Neuronal stem cell (in vitro differentiated cells): Measurements from ENCODE around the gene TXNDC11.

ENCODE experiments used
- DNase-seq: peaks from one replicate; pipeline ENCODE4 v3.0.0-alpha.2; 2013; ENCODE audit warnings: low spot score
- H2AFZ ChIP-seq: one replicate; pipeline ENCODE4 v1.6.1; 2013; ENCODE audit warnings: mild to moderate bottlenecking, low read length, inconsistent platforms
- H2AK5ac ChIP-seq: 2 replicates; pipeline ENCODE4 v1.6.1; 2013; ENCODE audit warnings: low read depth, mild to moderate bottlenecking, inconsistent platforms, low read length, moderate library complexity, mixed read lengths
- H2BK120ac ChIP-seq: 2 replicates; pipeline ENCODE4 v1.6.1; 2013; ENCODE audit warnings: low read depth, mild to moderate bottlenecking, inconsistent platforms, low read length, moderate library complexity, mixed read lengths
- H2BK12ac ChIP-seq: one replicate; pipeline ENCODE4 v1.6.1; 2013; ENCODE audit warnings: low read length, inconsistent platforms
- H2BK15ac ChIP-seq: 2 replicates; pipeline ENCODE4 v1.6.1; 2013; ENCODE audit warnings: mild to moderate bottlenecking, low read length, inconsistent platforms, mixed read lengths
- H2BK5ac ChIP-seq: one replicate; pipeline ENCODE4 v1.6.1; 2013; ENCODE audit warnings: inconsistent platforms, mild to moderate bottlenecking, low read length, moderate library complexity
- H3K14ac ChIP-seq: one replicate; pipeline ENCODE4 v1.6.1; 2013; ENCODE audit warnings: low read length, inconsistent platforms
- H3K18ac ChIP-seq: 2 replicates; pipeline ENCODE4 v1.6.1; 2013; ENCODE audit warnings: low read length, inconsistent platforms
- H3K23ac ChIP-seq: 2 replicates; pipeline ENCODE4 v1.6.1; 2013; ENCODE audit warnings: low read depth, mild to moderate bottlenecking, mixed read lengths, low read length, inconsistent platforms; ENCODE audit not compliant: poor library complexity
- H3K27ac ChIP-seq: replicated peaks from 3 replicates; pipeline ENCODE4 v1.5.1; 2013; ENCODE audit warnings: low read length, inconsistent platforms
- H3K27me3 ChIP-seq, 3 experiments: 2 replicates each; pipeline ENCODE4 v1.6.1; 2013; ENCODE audit warnings: low read length in 3 of 3, mild to moderate bottlenecking in 2 of 3, inconsistent platforms in 1 of 3, low read depth in 1 of 3, mixed read lengths in 1 of 3, moderate library complexity in 1 of 3; ENCODE audit not compliant: control insufficient read depth in 3 of 3, insufficient read depth in 3 of 3
- H3K36me3 ChIP-seq, 2 donors: replicated peaks in 1 of 2; 2 replicates each; pipeline ENCODE4 v1.6.1; 2013; ENCODE audit warnings: low read length in 2 of 2; ENCODE audit not compliant: control insufficient read depth in 2 of 2, insufficient read depth in 2 of 2
- H3K4ac ChIP-seq: 2 replicates; pipeline ENCODE4 v1.6.1; 2013; ENCODE audit warnings: inconsistent platforms, mild to moderate bottlenecking, low read length, moderate library complexity
- H3K4me1 ChIP-seq, 2 donors: 1 replicate in 1 of 2; 2 replicates in 1 of 2; pipeline ENCODE4 v1.6.1; 2013; ENCODE audit warnings: low read length in 2 of 2, low read depth in 1 of 2; ENCODE audit not compliant: control insufficient read depth in 2 of 2, insufficient read depth in 1 of 2
- H3K4me2 ChIP-seq: one replicate; pipeline ENCODE4 v1.6.1; 2013; ENCODE audit warnings: mild to moderate bottlenecking, low read length, inconsistent platforms; ENCODE audit not compliant: insufficient read depth, poor library complexity, severe bottlenecking
- H3K4me3 ChIP-seq, 2 donors: 2 replicates each; pipeline ENCODE4 v1.5.1; 2013; ENCODE audit warnings: low read length in 2 of 2, mild to moderate bottlenecking in 2 of 2, inconsistent platforms in 1 of 2, moderate library complexity in 1 of 2
- H3K79me1 ChIP-seq: one replicate; pipeline ENCODE4 v1.6.1; 2013; ENCODE audit warnings: low read depth, mild to moderate bottlenecking, inconsistent platforms, low read length, moderate library complexity
- H3K9ac ChIP-seq: one replicate; pipeline ENCODE4 v1.6.1; 2013; ENCODE audit warnings: mild to moderate bottlenecking, low read depth, low read length, inconsistent platforms; ENCODE audit not compliant: poor library complexity
- H3K9me3 ChIP-seq, 2 donors: replicated peaks in 1 of 2; 2 replicates each; pipeline versions ENCODE3 to v1.6.1; 2013; ENCODE audit warnings: low read length in 2 of 2, mild to moderate bottlenecking in 2 of 2, inconsistent platforms in 1 of 2, low read depth in 1 of 2, mixed read lengths in 1 of 2, moderate library complexity in 1 of 2; ENCODE audit not compliant: control insufficient read depth in 2 of 2, insufficient read depth in 1 of 2
- H4K8ac ChIP-seq: one replicate; pipeline ENCODE4 v1.6.1; 2013; ENCODE audit warnings: low read depth, mild to moderate bottlenecking, inconsistent platforms, low read length, moderate library complexity
- H4K91ac ChIP-seq: one replicate; pipeline ENCODE4 v1.6.1; 2013; ENCODE audit warnings: low read length, low read depth, mild to moderate bottlenecking, inconsistent platforms; ENCODE audit not compliant: poor library complexity
- whole genome bisulfite sequencing, 2 donors: extraction: QIAGEN DNeasy Blood & Tissue Kit; methylation state at CpG; one replicate each; pipeline ENCODE4 v1.1.7; 2013; ENCODE audit warnings: missing lambda C conversion rate in 2 of 2, mixed read lengths in 1 of 2; ENCODE audit not compliant: insufficient read length in 2 of 2, insufficient replicate concordance in 1 of 2; ENCODE audit errors: extremely low coverage in 2 of 2; 5-methylcytosine and 5-hydroxymethylcytosine counted together

Gene TXNDC11

DNA sequence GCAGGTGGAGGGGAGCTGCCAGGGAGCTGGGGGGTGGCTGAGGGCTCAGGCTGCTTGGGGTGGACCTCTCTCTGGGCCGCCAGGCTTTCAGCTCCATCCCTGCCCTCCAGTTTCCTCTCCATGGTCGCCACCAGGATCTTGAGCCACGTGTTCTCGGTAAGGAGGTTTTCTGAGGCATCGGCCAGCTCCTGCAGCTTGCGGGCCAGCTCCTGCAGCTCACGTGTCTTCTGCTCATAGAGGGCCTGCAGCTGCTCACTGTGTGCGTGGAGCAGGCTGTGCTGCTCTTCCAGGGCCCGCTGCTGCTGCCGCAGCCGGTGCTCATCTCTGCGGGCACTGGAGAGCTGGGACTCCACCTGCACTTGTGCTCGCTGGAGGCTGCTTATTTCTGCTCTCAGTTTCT lies 63.4 kb downstream of the TXNDC11 start:
- Histone ChIP-seq H2BK120ac (no peak overlapping the region), H3K27me3 (no peaks in the 10 kb centered on the region), H3K36me3 (peaks cover 38 to 98% of the 10 kb centered on the region in 2 donors), H3K9ac (no peak overlapping the region), H3K79me1 (peaks cover 15% of the 10 kb centered on the region), H2BK5ac (no peak overlapping the region), H3K18ac (no peak overlapping the region), H3K23ac (no peak overlapping the region), H2BK12ac (no peak overlapping the region), H2BK15ac (no peak overlapping the region), H3K4me2 (no peak overlapping the region), H2AFZ (no peak overlapping the region), H2AK5ac (no peak overlapping the region), H4K8ac (no peak overlapping the region), H3K4ac (no peak overlapping the region), H4K91ac (no peak overlapping the region), H3K14ac (no peak overlapping the region), H3K9me3 (peaks cover 0 to 2% of the 10 kb centered on the region in 2 donors), H3K4me3 (no peak overlapping the region), H3K4me1 (no peaks in the 10 kb centered on the region), H3K27ac (no peak overlapping the region)
- no CpG with 5 or more reads among the region's 13 CpGs for WGBS, 2 donors
- no peak for DNase-seq

DNA sequence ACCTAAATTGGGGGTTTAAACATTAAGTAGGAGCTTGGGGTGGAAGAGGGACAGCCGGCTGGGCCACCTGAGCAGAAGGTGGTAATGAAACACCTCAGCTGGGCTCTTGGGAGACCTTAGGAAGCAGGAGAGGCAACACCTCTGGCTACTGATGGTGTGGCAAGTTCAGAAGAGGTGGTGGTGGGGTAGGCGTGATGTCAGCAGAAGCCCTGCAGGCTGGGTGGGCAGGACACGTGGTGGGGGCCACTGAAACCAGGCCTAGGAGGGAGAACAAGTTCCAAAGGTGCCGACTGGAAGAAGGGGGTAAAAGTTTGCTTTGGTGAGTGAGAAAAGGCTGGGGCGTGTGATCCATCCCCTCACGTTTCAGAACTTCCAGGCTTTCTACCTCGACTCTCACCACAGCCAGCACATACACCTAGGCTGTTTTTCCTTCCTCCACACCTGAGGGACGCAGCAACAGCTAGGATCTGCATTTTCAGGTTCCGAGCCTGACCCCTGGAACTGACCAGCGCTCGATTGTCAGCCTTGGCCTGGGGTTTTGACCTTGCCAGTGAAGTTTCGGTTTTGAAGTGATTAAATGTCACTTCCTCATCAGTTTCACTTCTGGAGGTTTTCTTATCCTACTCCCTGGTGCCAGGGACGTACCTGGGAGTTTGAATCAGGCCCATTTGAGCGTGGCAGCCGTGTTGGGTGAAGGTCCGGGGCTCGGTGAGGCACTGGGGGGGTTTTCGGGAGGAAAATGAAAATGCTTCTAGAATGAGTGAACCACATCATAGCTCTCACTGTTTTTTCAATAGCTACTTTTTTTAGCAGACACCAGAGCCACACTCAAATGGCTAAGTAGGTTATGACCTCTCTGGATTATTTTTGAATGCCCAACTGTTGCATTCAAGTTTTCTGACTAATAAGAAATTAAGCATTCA lies 64.4 kb downstream of the TXNDC11 start:
- peaks cover 19% of the 10 kb centered on the region for H3K79me1 ChIP-seq
- no peaks in the 10 kb centered on the region for H3K27me3 ChIP-seq
- peak overlapping the region; percentile 7 for H3K9ac ChIP-seq
- no peak overlapping the region for H3K4me2 ChIP-seq
- DNase-seq, result no peak
- H4K91ac ChIP-seq, result no peak overlapping the region
- no peak overlapping the region for H3K4me3 ChIP-seq
- no peak overlapping the region for H3K27ac ChIP-seq
- peaks cover 0 to 2% of the 10 kb centered on the region in 2 donors for H3K9me3 ChIP-seq
- H3K4me1 ChIP-seq, result peaks cover 0 to 2% of the 10 kb centered on the region in 2 donors
- H3K36me3 ChIP-seq, result peaks cover 36 to 98% of the 10 kb centered on the region in 2 donors
- H2BK5ac ChIP-seq, result no peak overlapping the region
- H2BK15ac ChIP-seq, result no peak overlapping the region
- H2AFZ ChIP-seq, result no peak overlapping the region
- WGBS, 2 donors, result no CpG with 5 or more reads among the region's 18 CpGs
- no peak overlapping the region for H2AK5ac ChIP-seq
- H3K4ac ChIP-seq, result no peak overlapping the region
- H4K8ac ChIP-seq, result no peak overlapping the region
- H3K14ac ChIP-seq, result no peak overlapping the region
- no peak overlapping the region for H3K18ac ChIP-seq
- no peak overlapping the region for H3K23ac ChIP-seq
- no peak overlapping the region for H2BK120ac ChIP-seq
- H2BK12ac ChIP-seq, result no peak overlapping the region

GRCh38 chr16:11677451-11677951 lies 65.2 kb downstream of the TXNDC11 start:
- H3K9ac ChIP-seq, result no peak overlapping the region
- no peak overlapping the region for H3K18ac ChIP-seq
- H3K4me2 ChIP-seq, result no peak overlapping the region
- H3K27ac ChIP-seq, result no peak overlapping the region
- no peak overlapping the region for H2BK120ac ChIP-seq
- H2AFZ ChIP-seq, result no peak overlapping the region
- H3K23ac ChIP-seq, result no peak overlapping the region
- no peak overlapping the region for H3K4ac ChIP-seq
- no peak overlapping the region for H3K14ac ChIP-seq
- H3K4me1 ChIP-seq, result peaks cover 0 to 2% of the 10 kb centered on the region in 2 donors
- H3K4me3 ChIP-seq, result no peak overlapping the region
- H3K79me1 ChIP-seq, result peaks cover 26% of the 10 kb centered on the region
- no peaks in the 10 kb centered on the region for H3K27me3 ChIP-seq
- peaks cover 37 to 98% of the 10 kb centered on the region in 2 donors for H3K36me3 ChIP-seq
- H3K9me3 ChIP-seq, result peaks cover 0 to 2% of the 10 kb centered on the region in 2 donors
- DNase-seq, result no peak
- WGBS, 2 donors, result no CpG with 5 or more reads among the region's 9 CpGs
- H2AK5ac ChIP-seq, result no peak overlapping the region
- H2BK15ac ChIP-seq, result no peak overlapping the region
- no peak overlapping the region for H4K91ac ChIP-seq
- H2BK5ac ChIP-seq, result no peak overlapping the region
- no peak overlapping the region for H4K8ac ChIP-seq
- H2BK12ac ChIP-seq, result no peak overlapping the region

GRCh38 chr16:11676799-11677198 lies 65.9 kb downstream of the TXNDC11 start:
- DNase-seq, result no peak
- peaks cover 37 to 97% of the 10 kb centered on the region in 2 donors for H3K36me3 ChIP-seq
- peaks cover 0 to 5% of the 10 kb centered on the region in 2 donors for H3K4me1 ChIP-seq

More at GRCh38 chr16:11676799-11677198, 65.9 kb downstream of the TXNDC11 start:
- no peak overlapping the region for H3K4me2 ChIP-seq
- H3K18ac ChIP-seq, result no peak overlapping the region
- H3K14ac ChIP-seq, result no peak overlapping the region
- no peaks in the 10 kb centered on the region for H3K27me3 ChIP-seq
- H3K9ac ChIP-seq, result no peak overlapping the region
- H2BK12ac ChIP-seq, result no peak overlapping the region
- H2BK5ac ChIP-seq, result no peak overlapping the region
- no peak overlapping the region for H3K27ac ChIP-seq
- no peak overlapping the region for H3K23ac ChIP-seq
- no peak overlapping the region for H4K91ac ChIP-seq
- H3K4ac ChIP-seq, result no peak overlapping the region
- no peak overlapping the region for H3K4me3 ChIP-seq
- H3K79me1 ChIP-seq, result peaks cover 33% of the 10 kb centered on the region
- H4K8ac ChIP-seq, result no peak overlapping the region
- H2AFZ ChIP-seq, result no peak overlapping the region
- WGBS, 2 donors, result no CpG with 5 or more reads among the region's 14 CpGs
- no peak overlapping the region for H2BK15ac ChIP-seq
- H2AK5ac ChIP-seq, result no peak overlapping the region
- H3K9me3 ChIP-seq, result peaks cover 0 to 2% of the 10 kb centered on the region in 2 donors
- H2BK120ac ChIP-seq, result no peak overlapping the region
